Measurements from ENCODE around the gene TRAPPC1. TPM values are rescaled to one million over a fixed set of nuclear protein-coding genes. Genes with fewer than 3 reads are reported as not detected.
"Not testable (repeated sequence)": the region's sequence is repeated elsewhere in the genome, so short reads cannot be mapped to it uniquely, and the experiment has no call there.

TRAPPC1 gene
- total RNA-seq, 2 donors from 2014 or later: 139 to 150 TPM

DNA sequence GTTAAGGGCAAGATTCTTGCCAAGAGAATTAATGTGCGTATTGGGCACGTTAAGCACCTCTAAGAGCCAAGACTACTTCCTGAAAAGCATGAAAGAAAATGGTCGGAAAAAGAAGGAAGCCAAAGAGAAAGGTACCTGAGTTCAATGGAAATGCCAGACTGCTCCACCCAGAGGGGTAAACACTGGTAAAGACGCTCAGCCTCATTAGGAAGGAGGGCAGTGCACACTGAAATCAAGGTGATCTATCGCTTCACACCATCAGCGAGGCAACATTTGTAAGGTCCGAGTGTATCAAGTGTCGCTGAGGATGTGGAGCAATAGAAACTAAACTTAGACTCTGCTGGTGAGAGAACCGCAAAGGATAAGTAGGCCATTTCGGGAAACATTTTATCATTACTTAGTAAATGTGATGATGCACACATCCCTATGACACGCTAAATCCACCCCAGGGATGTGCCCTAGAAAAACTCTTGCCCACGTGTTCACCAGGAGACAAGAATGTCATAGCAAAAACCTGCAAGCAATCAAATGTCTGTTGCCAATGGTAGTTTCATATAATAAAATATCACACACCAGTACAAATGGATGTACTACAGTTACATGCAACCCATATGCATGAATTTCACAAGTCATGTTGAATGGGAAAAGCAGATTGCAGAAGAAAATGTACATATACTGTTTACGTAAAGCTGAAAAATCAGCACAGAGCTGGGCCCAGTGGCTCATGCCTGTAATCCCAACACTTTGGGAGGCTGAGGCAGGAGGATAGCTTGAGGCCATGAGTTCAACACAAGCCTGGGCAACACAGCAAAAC lies 23.9 kb upstream of the TRAPPC1 start:
- no peaks in the 10 kb centered on the region for H3K27me3 Mint-ChIP-seq (ENCODE audit: low read depth)
- no peaks in the 10 kb centered on the region for H3K9me3 Mint-ChIP-seq
- H3K27ac Mint-ChIP-seq: no peak overlapping the region
- ATAC-seq (replicated peaks in 1 of 2) (no peak), DNase-seq (no peak)
- H3K4me3 Mint-ChIP-seq: no peak overlapping the region
- H3K4me1 Mint-ChIP-seq (ENCODE audit: low read depth): peaks cover 30% of the 10 kb centered on the region
- H3K36me3 Mint-ChIP-seq (ENCODE audit: insufficient read depth in 2 of 2): no peaks in the 10 kb centered on the region

DNA sequence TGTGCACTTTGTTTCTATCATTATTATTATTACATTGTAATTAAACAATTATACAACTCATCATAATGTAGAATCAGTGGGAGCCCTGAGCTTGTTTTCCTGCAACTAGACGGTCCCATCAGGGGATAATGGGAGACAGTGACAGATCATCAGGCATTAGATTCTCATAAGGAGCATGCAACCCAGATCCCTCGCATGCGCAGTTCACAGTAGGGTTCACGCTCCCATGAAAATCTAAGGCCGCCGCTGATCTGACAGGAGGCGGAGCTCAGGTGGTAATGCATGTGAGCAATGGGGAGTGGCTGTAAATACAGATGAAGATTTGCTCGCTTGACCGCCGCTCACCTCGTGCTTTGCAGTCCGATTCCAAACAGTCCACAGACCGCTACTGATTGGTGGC lies 21.5 kb upstream of the TRAPPC1 start:
- H3K4me3 Mint-ChIP-seq, H3K9me3 Mint-ChIP-seq: not testable (repeated sequence)
- peaks cover 0 to 13% of the 10 kb centered on the region in 2 donors for H3K36me3 Mint-ChIP-seq (ENCODE audit: insufficient read depth in 2 of 2)

DNA sequence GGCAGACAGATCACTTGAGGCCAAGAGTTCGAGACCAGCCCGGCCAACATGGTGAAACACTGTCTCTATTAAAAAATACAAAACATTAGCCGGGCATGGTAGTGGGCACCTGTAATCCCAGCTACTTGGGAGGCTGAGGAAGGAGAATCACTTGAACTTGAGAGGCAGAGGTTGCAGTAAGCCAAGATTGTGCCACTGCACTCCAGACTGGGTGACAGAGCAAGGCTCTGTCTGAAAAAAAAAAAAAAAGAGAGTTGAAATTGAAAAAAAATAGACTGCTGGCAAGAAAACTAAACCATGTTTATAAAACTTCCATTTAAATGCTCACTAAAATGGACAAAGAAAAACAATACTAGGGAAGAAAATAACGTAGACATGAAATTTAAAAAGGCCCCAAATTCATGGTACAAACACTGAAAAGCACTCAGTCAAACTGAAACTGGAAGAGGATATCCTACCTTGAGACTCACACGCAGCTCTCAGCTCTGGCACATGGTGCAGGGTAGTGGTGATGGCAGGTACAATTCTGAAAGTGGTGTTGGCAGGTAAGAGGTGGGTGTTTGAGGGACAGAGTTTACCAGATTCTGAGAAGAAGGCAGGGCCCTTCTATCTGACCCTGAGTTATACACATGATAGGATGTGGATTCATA lies 19.5 kb upstream of the TRAPPC1 start:
- Mint-ChIP-seq H3K36me3 (ENCODE audit: insufficient read depth in 2 of 2) (peaks cover 4 to 14% of the 10 kb centered on the region in 2 donors), H3K27ac (peak overlapping the region; percentile 0), H3K4me3 (peak overlapping the region; percentile 10 to 18), H3K4me1 (ENCODE audit: low read depth) (peaks cover 30% of the 10 kb centered on the region), H3K27me3 (ENCODE audit: low read depth) (no peaks in the 10 kb centered on the region), H3K9me3 (no peaks in the 10 kb centered on the region)
- ATAC-seq (replicated peaks in 1 of 2): peak; percentile 99 to 100
- DNase-seq: peak; percentile 57 to 66

More for the DNA sequence above, 21.5 kb upstream of the TRAPPC1 start:
- H3K27me3 Mint-ChIP-seq (ENCODE audit: low read depth); H3K27ac Mint-ChIP-seq; DNase-seq; ATAC-seq (replicated peaks in 1 of 2): not testable (repeated sequence)
- H3K4me1 Mint-ChIP-seq (ENCODE audit: low read depth): peaks cover 30% of the 10 kb centered on the region

DNA sequence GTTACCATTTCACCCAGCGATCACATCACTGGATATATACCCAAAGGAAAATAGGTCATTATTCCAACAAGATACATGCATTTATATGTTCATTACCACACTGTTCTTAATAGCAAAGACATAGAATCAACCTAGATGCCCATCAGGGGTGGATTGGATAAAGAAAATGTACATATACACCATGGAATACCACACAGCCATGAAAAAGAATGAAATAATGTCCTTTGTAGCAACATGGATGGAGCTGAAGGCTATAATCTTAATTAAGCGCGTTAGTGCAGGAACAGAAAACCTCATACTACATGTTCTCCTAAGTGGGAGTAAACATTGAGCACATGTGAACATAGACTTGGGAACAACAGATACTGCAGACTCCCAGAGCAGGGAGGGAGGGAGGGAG lies 18.8 kb upstream of the TRAPPC1 start:
- H3K4me1 Mint-ChIP-seq (ENCODE audit: low read depth): peaks cover 30% of the 10 kb centered on the region
- no peak overlapping the region for H3K27ac Mint-ChIP-seq
- peaks cover 4 to 17% of the 10 kb centered on the region in 2 donors for H3K36me3 Mint-ChIP-seq (ENCODE audit: insufficient read depth in 2 of 2)
- H3K27me3 Mint-ChIP-seq (ENCODE audit: low read depth): no peaks in the 10 kb centered on the region
- H3K9me3 Mint-ChIP-seq: no peaks in the 10 kb centered on the region
- no peak for DNase-seq
- no peak for ATAC-seq (replicated peaks in 1 of 2)
- peak overlapping the region in 1 of 2 donors; percentile 21 for H3K4me3 Mint-ChIP-seq

DNA sequence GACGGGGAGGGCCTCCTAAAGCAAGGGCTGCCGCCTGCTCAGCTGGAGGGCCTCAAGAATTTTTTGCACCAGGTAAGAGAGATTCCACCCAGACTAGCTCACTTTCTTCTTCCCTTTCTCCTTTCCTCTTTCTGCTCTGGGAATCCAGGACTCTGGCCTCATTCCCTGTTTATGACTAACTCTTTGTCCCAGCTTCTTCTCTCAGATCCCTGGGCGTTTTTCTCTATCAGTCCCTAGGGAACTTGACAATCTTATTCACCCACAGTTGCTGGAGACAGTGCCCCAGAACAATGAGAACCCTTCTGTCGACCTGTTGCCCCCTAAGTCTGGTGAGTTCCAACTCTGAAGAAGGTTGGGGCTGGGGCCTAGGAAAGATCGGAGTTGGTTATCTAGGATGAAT lies 15.9 kb upstream of the TRAPPC1 start:
- ATAC-seq (replicated peaks in 1 of 2): no peak
- Mint-ChIP-seq H3K27ac (no peak overlapping the region), H3K9me3 (no peaks in the 10 kb centered on the region), H3K4me1 (ENCODE audit: low read depth) (peaks cover 14% of the 10 kb centered on the region), H3K4me3 (no peak overlapping the region), H3K36me3 (ENCODE audit: insufficient read depth in 2 of 2) (peaks cover 4 to 27% of the 10 kb centered on the region in 2 donors), H3K27me3 (ENCODE audit: low read depth) (no peaks in the 10 kb centered on the region)
- no peak for DNase-seq

DNA sequence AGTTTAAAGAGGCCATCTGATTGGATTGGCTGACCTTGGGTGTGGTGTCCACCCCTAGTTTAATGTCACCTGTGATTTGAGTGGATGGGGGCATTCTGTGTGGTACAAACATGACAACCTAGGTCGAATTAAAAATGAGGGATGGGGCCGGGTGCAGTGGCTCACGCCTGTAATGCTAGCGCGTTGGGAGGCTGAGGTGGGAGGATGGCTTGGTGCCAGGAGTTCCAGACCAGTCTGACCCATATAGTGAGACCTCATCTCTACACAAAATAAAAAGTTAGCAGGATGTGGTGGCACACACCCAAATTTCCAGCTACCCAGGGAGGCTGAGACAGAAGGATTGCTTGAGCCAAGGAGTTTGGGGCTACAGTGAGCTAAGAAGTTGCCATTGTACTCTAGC lies 14.7 kb upstream of the TRAPPC1 start:
- no peak for ATAC-seq (replicated peaks in 1 of 2)
- Mint-ChIP-seq H3K27ac (no peak overlapping the region), H3K4me3 (no peak overlapping the region), H3K9me3 (no peaks in the 10 kb centered on the region), H3K36me3 (ENCODE audit: insufficient read depth in 2 of 2) (peaks cover 4 to 27% of the 10 kb centered on the region in 2 donors), H3K4me1 (ENCODE audit: low read depth) (peaks cover 6% of the 10 kb centered on the region), H3K27me3 (ENCODE audit: low read depth) (no peaks in the 10 kb centered on the region)
- DNase-seq: no peak

DNA sequence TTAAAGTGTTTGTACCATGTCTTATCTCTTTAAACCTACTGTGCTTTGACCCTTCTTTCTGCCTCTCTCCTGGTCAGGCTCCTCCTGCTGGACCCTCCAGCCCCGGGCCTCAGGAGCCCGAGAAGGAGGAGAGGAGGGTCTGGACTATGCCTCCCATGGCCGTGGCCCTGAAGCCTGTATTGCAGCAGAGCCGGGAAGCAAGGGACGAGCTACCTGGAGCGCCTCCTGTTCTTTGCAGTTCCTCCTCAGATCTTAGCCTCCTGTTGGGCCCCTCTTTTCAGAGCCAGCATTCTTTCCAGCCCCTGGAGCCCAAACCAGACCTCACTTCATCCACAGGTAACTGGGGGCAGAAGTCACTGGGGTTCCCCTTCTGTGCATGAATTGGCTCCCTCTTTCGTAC lies 13.9 kb upstream of the TRAPPC1 start:
- Mint-ChIP-seq H3K4me3 (no peak overlapping the region), H3K9me3 (no peaks in the 10 kb centered on the region), H3K27me3 (ENCODE audit: low read depth) (no peaks in the 10 kb centered on the region), H3K4me1 (ENCODE audit: low read depth) (no peaks in the 10 kb centered on the region), H3K36me3 (ENCODE audit: insufficient read depth in 2 of 2) (peaks cover 5 to 32% of the 10 kb centered on the region in 2 donors), H3K27ac (peak overlapping the region; percentile 38)
- DNase-seq: no peak
- no peak for ATAC-seq (replicated peaks in 1 of 2)

DNA sequence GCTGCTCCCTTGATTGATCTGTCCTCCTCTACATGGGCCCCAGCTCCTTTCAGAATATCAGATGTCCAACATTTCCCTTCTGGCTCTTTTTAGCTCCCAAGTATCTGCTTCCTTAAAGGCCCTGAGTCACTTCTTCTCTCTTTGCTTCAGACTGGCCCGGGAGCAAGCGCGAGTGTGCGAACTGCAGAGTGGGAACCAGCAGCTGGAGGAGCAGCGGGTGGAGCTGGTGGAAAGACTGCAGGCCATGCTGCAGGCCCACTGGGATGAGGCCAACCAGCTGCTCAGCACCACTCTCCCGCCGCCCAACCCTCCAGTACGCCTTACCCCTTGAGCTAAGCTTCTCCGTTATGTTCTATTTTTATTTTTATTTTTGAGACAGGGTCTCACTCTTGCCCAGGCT lies 12.6 kb upstream of the TRAPPC1 start:
- Mint-ChIP-seq H3K27ac (peak overlapping the region; percentile 68), H3K4me1 (ENCODE audit: low read depth) (no peaks in the 10 kb centered on the region), H3K36me3 (ENCODE audit: insufficient read depth in 2 of 2) (peaks cover 8 to 34% of the 10 kb centered on the region in 2 donors), H3K27me3 (ENCODE audit: low read depth) (no peaks in the 10 kb centered on the region), H3K4me3 (no peak overlapping the region), H3K9me3 (no peaks in the 10 kb centered on the region)
- DNase-seq (no peak), ATAC-seq (replicated peaks in 1 of 2) (no peak)

DNA sequence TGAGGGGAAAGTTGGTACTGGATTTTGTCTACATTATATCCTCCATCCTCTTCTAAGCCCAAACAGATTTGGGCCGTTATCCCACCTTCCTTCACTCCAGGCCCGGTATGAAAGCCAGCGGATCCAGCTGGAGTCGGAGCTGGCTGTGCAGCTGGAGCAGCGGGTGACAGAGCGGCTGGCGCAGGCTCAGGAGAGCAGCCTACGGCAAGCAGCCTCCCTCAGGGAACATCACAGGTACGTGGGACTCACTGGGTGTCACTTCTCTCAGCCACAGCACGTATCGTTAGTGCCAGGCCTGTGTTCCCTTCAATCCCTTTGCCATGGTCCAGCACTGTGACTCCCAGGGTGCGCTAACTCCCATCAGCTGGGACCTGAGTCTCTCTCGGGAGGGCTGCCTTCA lies 11.5 kb upstream of the TRAPPC1 start:
- ATAC-seq (replicated peaks in 1 of 2): no peak
- no peak overlapping the region for H3K4me3 Mint-ChIP-seq
- no peaks in the 10 kb centered on the region for H3K4me1 Mint-ChIP-seq (ENCODE audit: low read depth)

DNA sequence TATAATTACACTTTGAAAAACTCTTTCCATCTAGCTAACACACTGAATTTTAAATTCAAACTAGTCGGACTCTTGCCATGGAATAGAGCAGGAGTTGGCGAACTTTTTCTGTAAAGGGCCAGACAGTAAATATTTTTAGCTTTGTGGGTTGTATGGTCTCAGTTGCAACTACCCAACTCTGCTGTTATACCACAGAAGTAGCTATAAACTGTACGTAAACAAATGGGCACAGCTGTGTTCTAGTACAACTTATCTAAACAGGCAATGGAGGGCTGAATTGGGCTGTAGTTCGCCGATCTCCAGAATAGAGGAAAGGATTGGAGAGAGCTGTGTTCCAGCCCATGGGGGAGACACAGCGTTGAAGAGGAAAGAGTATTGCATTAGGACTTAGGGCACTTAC lies 9.0 kb upstream of the TRAPPC1 start:
- Mint-ChIP-seq H3K9me3 (no peaks in the 10 kb centered on the region), H3K36me3 (ENCODE audit: insufficient read depth in 2 of 2) (peaks cover 6 to 33% of the 10 kb centered on the region in 2 donors), H3K4me3 (no peak overlapping the region), H3K27ac (no peak overlapping the region), H3K4me1 (ENCODE audit: low read depth) (peaks cover 8% of the 10 kb centered on the region), H3K27me3 (ENCODE audit: low read depth) (no peaks in the 10 kb centered on the region)
- DNase-seq (no peak), ATAC-seq (replicated peaks in 1 of 2) (no peak)

More for the DNA sequence above, 11.5 kb upstream of the TRAPPC1 start:
- H3K27ac Mint-ChIP-seq: no peak overlapping the region
- no peaks in the 10 kb centered on the region for H3K9me3 Mint-ChIP-seq
- peaks cover 8 to 29% of the 10 kb centered on the region in 2 donors for H3K36me3 Mint-ChIP-seq (ENCODE audit: insufficient read depth in 2 of 2)
- no peak for DNase-seq
- no peaks in the 10 kb centered on the region for H3K27me3 Mint-ChIP-seq (ENCODE audit: low read depth)

DNA sequence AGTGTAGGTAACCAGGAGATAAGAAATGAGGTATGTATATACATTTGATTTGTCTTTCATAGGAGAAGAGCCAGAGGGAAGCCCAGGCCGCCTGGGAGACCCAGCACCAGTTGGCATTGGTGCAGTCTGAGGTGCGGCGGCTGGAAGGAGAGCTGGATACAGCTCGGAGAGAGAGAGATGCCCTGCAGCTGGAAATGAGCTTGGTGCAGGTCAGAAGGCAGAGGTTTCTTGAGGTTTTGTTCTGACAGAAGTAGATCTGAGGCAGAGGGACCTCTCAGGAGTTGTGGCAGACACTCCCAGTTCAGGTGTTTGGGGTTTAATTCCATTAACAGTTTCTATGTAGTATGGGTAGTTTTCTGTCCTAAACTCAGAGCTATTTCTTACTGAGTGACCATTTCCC lies 8.3 kb upstream of the TRAPPC1 start:
- Mint-ChIP-seq H3K9me3 (no peaks in the 10 kb centered on the region), H3K4me1 (ENCODE audit: low read depth) (peaks cover 13% of the 10 kb centered on the region), H3K27ac (no peak overlapping the region), H3K4me3 (no peak overlapping the region), H3K36me3 (ENCODE audit: insufficient read depth in 2 of 2) (peaks cover 6 to 33% of the 10 kb centered on the region in 2 donors), H3K27me3 (ENCODE audit: low read depth) (no peaks in the 10 kb centered on the region)
- DNase-seq (no peak), ATAC-seq (replicated peaks in 1 of 2) (no peak)

DNA sequence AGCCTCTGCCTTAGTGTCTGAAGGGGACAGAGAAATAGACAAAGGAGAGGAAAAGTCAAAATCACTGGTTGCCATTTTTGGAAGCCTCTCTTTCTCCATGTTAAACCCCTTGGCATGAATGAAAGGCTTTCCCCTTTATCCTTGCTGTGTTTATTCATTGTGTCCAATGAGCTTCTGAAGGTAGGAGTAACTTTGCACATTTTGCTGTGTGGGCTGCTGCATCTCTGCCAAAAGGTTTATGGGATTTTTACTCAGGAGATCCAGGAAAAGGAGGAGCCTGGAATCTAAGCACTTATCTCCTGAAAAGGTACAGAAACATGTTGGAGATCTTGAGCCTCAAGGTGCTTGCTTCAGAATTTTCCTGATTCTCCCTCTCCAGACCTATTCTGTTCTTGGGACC lies 4.1 kb upstream of the TRAPPC1 start:
- peaks cover 11 to 24% of the 10 kb centered on the region in 2 donors for H3K36me3 Mint-ChIP-seq (ENCODE audit: insufficient read depth in 2 of 2)
- no peaks in the 10 kb centered on the region for H3K27me3 Mint-ChIP-seq (ENCODE audit: low read depth)
- peaks cover 43% of the 10 kb centered on the region for H3K4me1 Mint-ChIP-seq (ENCODE audit: low read depth)
- DNase-seq: no peak
- H3K9me3 Mint-ChIP-seq: no peaks in the 10 kb centered on the region
- no peak for ATAC-seq (replicated peaks in 1 of 2)
- no peak overlapping the region for H3K4me3 Mint-ChIP-seq
- H3K27ac Mint-ChIP-seq: no peak overlapping the region

DNA sequence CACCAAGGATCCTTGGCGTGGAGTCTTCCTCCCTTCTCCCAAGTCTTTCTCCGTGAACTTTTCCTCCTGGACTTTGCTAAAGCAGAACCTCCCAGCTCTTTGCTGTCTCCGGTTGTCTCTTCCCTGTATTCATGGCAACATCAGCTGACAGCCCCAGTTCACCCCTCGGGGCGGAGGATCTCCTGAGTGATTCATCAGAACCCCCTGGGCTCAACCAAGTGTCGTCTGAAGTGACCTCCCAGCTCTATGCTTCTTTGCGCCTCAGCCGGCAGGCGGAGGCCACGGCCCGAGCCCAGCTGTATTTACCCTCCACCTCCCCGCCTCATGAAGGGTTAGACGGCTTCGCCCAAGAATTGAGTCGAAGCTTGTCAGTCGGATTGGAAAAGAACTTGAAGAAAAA lies 1.2 kb upstream of the TRAPPC1 start:
- H3K36me3 Mint-ChIP-seq (ENCODE audit: insufficient read depth in 2 of 2): peaks cover 8 to 11% of the 10 kb centered on the region in 2 donors
- no peak for ATAC-seq (replicated peaks in 1 of 2)
- peaks cover 57% of the 10 kb centered on the region for H3K4me1 Mint-ChIP-seq (ENCODE audit: low read depth)
- peak overlapping the region; percentile 87 to 96 for H3K4me3 Mint-ChIP-seq
- peak overlapping the region; percentile 8 for H3K27ac Mint-ChIP-seq
- peak; percentile 51 to 54 for DNase-seq
- H3K27me3 Mint-ChIP-seq (ENCODE audit: low read depth): no peaks in the 10 kb centered on the region
- H3K9me3 Mint-ChIP-seq: no peaks in the 10 kb centered on the region

Data from activated T-cell treated with anti-CD3 and anti-CD28 coated beads, Interleukin-2, amount 50 U/mL, for 72 hours (primary cell).